ENCODE measurements around the gene ADAMTS9.

ADAMTS9 gene

DNA sequence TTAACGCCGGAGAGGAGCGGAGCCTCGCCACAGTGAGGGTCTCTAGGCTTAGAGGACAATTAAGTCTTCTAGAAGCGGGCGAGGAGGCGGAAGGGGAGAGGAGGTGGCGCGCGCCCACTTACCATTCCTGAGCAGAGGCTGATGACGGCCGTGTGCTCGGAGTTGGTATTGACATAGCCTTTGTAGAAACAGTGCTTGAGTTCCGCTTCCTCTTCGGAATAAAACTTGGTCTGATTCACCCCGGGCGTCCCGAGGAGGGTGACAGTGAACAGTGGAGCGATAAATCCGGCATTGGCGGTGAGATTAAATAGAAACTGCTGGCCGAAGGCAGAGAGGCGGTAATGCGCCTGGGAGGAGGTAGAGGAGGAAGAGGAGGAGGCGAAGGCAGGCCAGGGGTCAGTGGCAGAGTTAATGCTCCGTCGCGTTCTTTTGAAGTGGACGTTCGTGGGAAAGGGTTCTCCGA is 1.3 kb downstream of the ADAMTS9 start:
- TF ChIP-seq Cebpa-rat (IDR thresholded peaks at IDR 0.05): no peak
- Histone ChIP-seq H4K20me1 (no peaks in the 10 kb centered on the region), H3K36me3 (no peaks in the 10 kb centered on the region), H3K9ac (peak overlapping the region; percentile 54), H3K9me3 (peaks cover 22% of the 10 kb centered on the region), H3K4me3 (peak overlapping the region; percentile 69), H3K27me3 (peaks cover 21% of the 10 kb centered on the region; the same call in 1 of the 2 replicates), H3K4me1 (peaks cover 17% of the 10 kb centered on the region), H3K27ac (no peak overlapping the region), H3K4me2 (peak overlapping the region; percentile 73)

GRCh38 chr3:64685800-64686445 is 1.9 kb downstream of the ADAMTS9 start:
- no peak for TF ChIP-seq Cebpa-rat (IDR thresholded peaks at IDR 0.05)
- no peak overlapping the region for H3K27ac ChIP-seq
- peaks cover 22% of the 10 kb centered on the region for H3K9me3 ChIP-seq
- H3K4me3 ChIP-seq: peak overlapping the region; percentile 69
- H3K9ac ChIP-seq: peak overlapping the region; percentile 54
- H3K27me3 ChIP-seq: peaks cover 21% of the 10 kb centered on the region; the same call in 1 of the 2 replicates
- no peaks in the 10 kb centered on the region for H4K20me1 ChIP-seq
- peaks cover 17% of the 10 kb centered on the region for H3K4me1 ChIP-seq
- H3K4me2 ChIP-seq: peak overlapping the region; percentile 73
- no peaks in the 10 kb centered on the region for H3K36me3 ChIP-seq

DNA sequence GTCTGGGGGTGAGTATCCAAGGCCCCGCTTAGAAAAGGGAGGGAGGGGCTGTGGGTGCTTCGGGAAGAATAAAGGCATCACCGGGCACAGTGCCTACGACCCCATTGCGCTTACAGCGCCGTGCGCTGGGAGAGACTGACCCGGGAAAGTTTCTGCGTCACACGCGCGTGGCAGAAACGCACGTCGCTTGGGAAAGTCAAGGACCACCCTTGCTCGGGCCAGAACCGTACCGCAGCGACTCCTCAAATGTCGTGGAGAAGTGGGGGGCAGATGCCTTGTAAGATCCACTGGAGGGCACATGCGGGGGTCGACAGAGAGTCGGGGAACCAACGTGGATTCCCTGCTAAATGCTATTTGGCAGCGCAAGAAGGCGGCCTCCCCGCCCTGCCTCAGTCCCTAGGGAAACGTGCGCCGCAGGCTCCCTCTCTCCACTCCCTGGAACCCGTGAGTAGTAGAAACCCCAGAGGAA is 2.4 kb downstream of the ADAMTS9 start:
- Histone ChIP-seq H4K20me1 (no peaks in the 10 kb centered on the region), H3K4me3 (peak overlapping the region; percentile 69), H3K9me3 (peaks cover 22% of the 10 kb centered on the region), H3K4me1 (peaks cover 17% of the 10 kb centered on the region), H3K4me2 (peak overlapping the region; percentile 73), H3K27me3 (peaks cover 21% of the 10 kb centered on the region; the same call in 1 of the 2 replicates), H3K9ac (no peak overlapping the region), H3K36me3 (no peaks in the 10 kb centered on the region), H3K27ac (no peak overlapping the region)
- no peak for TF ChIP-seq Cebpa-rat (IDR thresholded peaks at IDR 0.05)

- Histone ChIP-seq H3K9ac (no peak overlapping the region), H3K4me2 (no peak overlapping the region), H3K4me1 (peaks cover 17% of the 10 kb centered on the region), H3K27me3 (peaks cover 21% of the 10 kb centered on the region; the same call in 1 of the 2 replicates), H3K4me3 (no peak overlapping the region), H3K36me3 (no peaks in the 10 kb centered on the region), H3K9me3 (peaks cover 22% of the 10 kb centered on the region), H4K20me1 (no peaks in the 10 kb centered on the region), H3K27ac (no peak overlapping the region)
- TF ChIP-seq Cebpa-rat (IDR thresholded peaks at IDR 0.05): no peak
Measured at GRCh38 chr3:64684715-64685261, 3.0 kb downstream of the ADAMTS9 start.

GRCh38 chr3:64681827-64682226 is 6.0 kb downstream of the ADAMTS9 start:
- TF ChIP-seq Cebpa-rat (IDR thresholded peaks at IDR 0.05): no peak
- H4K20me1 ChIP-seq: no peaks in the 10 kb centered on the region
- no peak overlapping the region for H3K4me2 ChIP-seq

GRCh38 chr3:64681015-64681414 is 6.8 kb downstream of the ADAMTS9 start:
- Histone ChIP-seq H3K36me3 (no peaks in the 10 kb centered on the region), H3K4me2 (no peak overlapping the region), H3K27ac (no peak overlapping the region), H3K9ac (no peak overlapping the region), H4K20me1 (no peaks in the 10 kb centered on the region), H3K4me1 (no peaks in the 10 kb centered on the region), H3K27me3 (no peaks in the 10 kb centered on the region), H3K4me3 (no peak overlapping the region), H3K9me3 (peaks cover 13% of the 10 kb centered on the region)
- no peak for TF ChIP-seq Cebpa-rat (IDR thresholded peaks at IDR 0.05)

More at GRCh38 chr3:64681827-64682226, 6.0 kb downstream of the ADAMTS9 start:
- Histone ChIP-seq H3K27me3 (peaks cover 4% of the 10 kb centered on the region; the same call in 1 of the 2 replicates), H3K36me3 (no peaks in the 10 kb centered on the region), H3K4me1 (peaks cover 3% of the 10 kb centered on the region), H3K4me3 (no peak overlapping the region), H3K9ac (no peak overlapping the region), H3K27ac (no peak overlapping the region), H3K9me3 (peaks cover 19% of the 10 kb centered on the region)

DNA sequence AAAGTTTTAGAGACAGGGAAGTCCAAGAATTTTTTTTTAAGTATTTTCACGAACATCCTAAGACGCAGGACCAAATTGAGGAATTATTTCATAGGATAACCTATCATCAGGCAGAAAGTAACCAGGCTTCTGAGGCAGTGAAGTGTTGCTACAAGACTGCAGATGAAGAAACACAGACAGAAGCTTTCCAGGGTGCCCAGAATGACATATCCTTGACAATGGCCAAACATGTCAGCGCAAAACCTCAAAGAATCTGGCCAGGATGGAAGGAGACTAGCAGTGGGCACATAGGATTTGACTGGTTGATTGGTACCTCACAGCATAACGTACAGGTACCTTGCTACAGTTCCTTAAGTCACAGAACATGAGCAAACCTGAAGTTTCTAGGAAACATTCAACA is 7.5 kb downstream of the ADAMTS9 start:
- H3K27ac ChIP-seq: no peak overlapping the region
- no peaks in the 10 kb centered on the region for H3K27me3 ChIP-seq
- H3K4me2 ChIP-seq: no peak overlapping the region
- peaks cover 6% of the 10 kb centered on the region; the same call in 1 of the 2 replicates for H3K9me3 ChIP-seq
- H4K20me1 ChIP-seq: no peaks in the 10 kb centered on the region
- no peaks in the 10 kb centered on the region for H3K4me1 ChIP-seq
- H3K4me3 ChIP-seq: no peak overlapping the region
- no peak overlapping the region for H3K9ac ChIP-seq
- no peaks in the 10 kb centered on the region for H3K36me3 ChIP-seq
- TF ChIP-seq Cebpa-rat (IDR thresholded peaks at IDR 0.05): no peak

GRCh38 chr3:64677961-64678716 is 9.7 kb downstream of the ADAMTS9 start:
- Histone ChIP-seq H3K36me3 (no peaks in the 10 kb centered on the region), H3K27me3 (no peaks in the 10 kb centered on the region), H3K4me3 (no peak overlapping the region), H3K9ac (no peak overlapping the region), H3K4me1 (no peaks in the 10 kb centered on the region), H3K4me2 (no peak overlapping the region), H3K27ac (no peak overlapping the region), H4K20me1 (no peaks in the 10 kb centered on the region), H3K9me3 (no peaks in the 10 kb centered on the region)
- no peak for TF ChIP-seq Cebpa-rat (IDR thresholded peaks at IDR 0.05)

GRCh38 chr3:64676831-64677230 is 11.0 kb downstream of the ADAMTS9 start:
- Histone ChIP-seq H3K4me2 (no peak overlapping the region), H3K27me3 (no peaks in the 10 kb centered on the region), H3K36me3 (no peaks in the 10 kb centered on the region), H3K4me1 (no peaks in the 10 kb centered on the region), H3K9me3 (no peaks in the 10 kb centered on the region), H3K27ac (no peak overlapping the region), H4K20me1 (no peaks in the 10 kb centered on the region), H3K4me3 (no peak overlapping the region), H3K9ac (no peak overlapping the region)
- no peak for TF ChIP-seq Cebpa-rat (IDR thresholded peaks at IDR 0.05)

Measured in BLaER1 (cell line).